ENCODE data around the gene SWAP70.

The SWAP70 gene

GRCh38 chr11:9783986-9784385 lies 120.1 kb downstream of the SWAP70 start:
- DNase-seq = no peak
- H3K4me3 ChIP-seq (ENCODE audit: low read depth, low read length) = no peak overlapping the region
- TF ChIP-seq, protein P1, sequence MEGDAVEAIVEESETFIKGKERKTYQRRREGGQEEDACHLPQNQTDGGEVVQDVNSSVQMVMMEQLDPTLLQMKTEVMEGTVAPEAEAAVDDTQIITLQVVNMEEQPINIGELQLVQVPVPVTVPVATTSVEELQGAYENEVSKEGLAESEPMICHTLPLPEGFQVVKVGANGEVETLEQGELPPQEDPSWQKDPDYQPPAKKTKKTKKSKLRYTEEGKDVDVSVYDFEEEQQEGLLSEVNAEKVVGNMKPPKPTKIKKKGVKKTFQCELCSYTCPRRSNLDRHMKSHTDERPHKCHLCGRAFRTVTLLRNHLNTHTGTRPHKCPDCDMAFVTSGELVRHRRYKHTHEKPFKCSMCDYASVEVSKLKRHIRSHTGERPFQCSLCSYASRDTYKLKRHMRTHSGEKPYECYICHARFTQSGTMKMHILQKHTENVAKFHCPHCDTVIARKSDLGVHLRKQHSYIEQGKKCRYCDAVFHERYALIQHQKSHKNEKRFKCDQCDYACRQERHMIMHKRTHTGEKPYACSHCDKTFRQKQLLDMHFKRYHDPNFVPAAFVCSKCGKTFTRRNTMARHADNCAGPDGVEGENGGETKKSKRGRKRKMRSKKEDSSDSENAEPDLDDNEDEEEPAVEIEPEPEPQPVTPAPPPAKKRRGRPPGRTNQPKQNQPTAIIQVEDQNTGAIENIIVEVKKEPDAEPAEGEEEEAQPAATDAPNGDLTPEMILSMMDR (IDR thresholded peaks at IDR 0.05; ENCODE audit: low read depth, low read length, missing control alignments) = no peak
- H3K36me3 ChIP-seq (replicated peaks) = peaks cover 34% of the 10 kb centered on the region
- H3K27ac ChIP-seq = no peak overlapping the region
- in situ Hi-C loops (cut with HindIII; ENCODE audit: low pct_ligation_motif_present, low sequenced_read_pairs) = no loop called here
- no peaks in the 10 kb centered on the region for H3K27me3 ChIP-seq (replicated peaks)

- Histone ChIP-seq H3K27me3 (replicated peaks) (no peaks in the 10 kb centered on the region), H3K27ac (no peak overlapping the region), H3K36me3 (replicated peaks) (peaks cover 32% of the 10 kb centered on the region), H3K4me3 (ENCODE audit: low read depth, low read length) (no peak overlapping the region)
- DNase-seq = no peak
- TF ChIP-seq, protein P1 (IDR thresholded peaks at IDR 0.05; ENCODE audit: low read depth, low read length, missing control alignments) = no peak
- in situ Hi-C loops (cut with HindIII; ENCODE audit: low pct_ligation_motif_present, low sequenced_read_pairs) = no loop called here
Observed at GRCh38 chr11:9784602-9785315, 120.9 kb downstream of the SWAP70 start.

DNA sequence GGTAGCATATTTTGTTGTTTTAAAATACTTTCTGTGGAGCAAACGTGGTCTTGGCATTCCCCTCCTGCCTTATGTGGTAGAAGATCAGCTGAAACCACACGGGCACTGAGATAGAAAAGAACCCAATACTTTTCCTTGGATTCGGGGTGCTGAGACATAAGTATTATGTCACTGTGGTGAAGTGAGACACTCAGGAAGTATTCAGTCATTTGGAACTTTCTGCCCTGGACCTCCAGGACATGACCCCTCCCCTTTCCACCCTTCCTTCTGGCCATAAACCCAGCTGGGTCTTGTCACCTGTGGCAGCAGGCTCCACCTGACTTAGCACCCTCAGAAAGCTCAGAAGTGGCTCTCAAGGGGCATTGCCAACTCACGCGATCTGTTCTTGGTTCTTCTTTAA lies 123.4 kb downstream of the SWAP70 start:
- DNase-seq = no peak
- Histone ChIP-seq H3K27me3 (replicated peaks) (no peaks in the 10 kb centered on the region), H3K27ac (no peak overlapping the region), H3K4me3 (ENCODE audit: low read depth, low read length) (no peak overlapping the region), H3K36me3 (replicated peaks) (peaks cover 19% of the 10 kb centered on the region)
- in situ Hi-C loops (cut with HindIII; ENCODE audit: low pct_ligation_motif_present, low sequenced_read_pairs) = no loop called here
- TF ChIP-seq, protein P1 (IDR thresholded peaks at IDR 0.05; ENCODE audit: low read depth, low read length, missing control alignments) = no peak

DNA sequence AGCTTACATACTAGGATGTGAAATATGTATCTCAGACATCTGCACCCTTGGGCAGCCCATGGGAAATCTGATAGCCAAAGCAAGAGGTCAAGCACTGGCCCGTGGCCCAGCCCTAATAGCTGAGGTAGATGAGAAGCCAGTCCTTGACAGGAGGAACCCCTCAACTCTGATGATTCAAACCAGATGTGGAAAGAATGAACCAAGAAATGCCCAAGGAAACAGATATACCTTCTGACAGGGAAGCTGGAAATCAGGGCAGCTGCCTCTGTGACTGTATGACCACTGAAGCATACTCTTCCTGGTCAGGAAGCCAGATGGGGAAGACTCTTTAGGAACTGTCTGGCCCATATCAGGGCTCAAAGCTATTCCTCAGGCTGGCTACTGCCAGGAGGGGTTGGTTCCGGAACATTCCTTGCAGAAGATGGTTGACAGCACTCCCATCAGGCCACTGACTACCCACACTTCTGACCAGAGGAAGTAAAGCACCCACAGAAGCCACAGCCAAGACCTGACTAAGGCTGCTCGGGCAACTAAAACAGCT lies 124.2 kb downstream of the SWAP70 start:
- H3K27ac ChIP-seq = no peak overlapping the region
- in situ Hi-C loops (cut with HindIII; ENCODE audit: low pct_ligation_motif_present, low sequenced_read_pairs) = no loop called here
- no peak overlapping the region for H3K4me3 ChIP-seq (ENCODE audit: low read depth, low read length)
- TF ChIP-seq, protein P1 (IDR thresholded peaks at IDR 0.05; ENCODE audit: low read depth, low read length, missing control alignments) = no peak
- no peaks in the 10 kb centered on the region for H3K27me3 ChIP-seq (replicated peaks)
- H3K36me3 ChIP-seq (replicated peaks) = peaks cover 19% of the 10 kb centered on the region
- DNase-seq = no peak

GRCh38 chr11:9789910-9790309 lies 126.0 kb downstream of the SWAP70 start:
- DNase-seq = no peak
- Histone ChIP-seq H3K36me3 (replicated peaks) (peaks cover 14% of the 10 kb centered on the region), H3K4me3 (ENCODE audit: low read depth, low read length) (no peak overlapping the region), H3K27ac (no peak overlapping the region), H3K27me3 (replicated peaks) (no peaks in the 10 kb centered on the region)
- TF ChIP-seq, protein P1 (IDR thresholded peaks at IDR 0.05; ENCODE audit: low read depth, low read length, missing control alignments) = no peak
- in situ Hi-C loops (cut with HindIII; ENCODE audit: low pct_ligation_motif_present, low sequenced_read_pairs) = no loop called here
